ENCODE data around the gene FRMD4B. TPM values are rescaled to one million over a fixed set of nuclear protein-coding genes. Genes with fewer than 3 reads are reported as not detected.

The FRMD4B gene
- total and polyA plus RNA-seq, 10 of the 15 experiments (the other 5 are each of a cell fraction or from before 2014, with no cell fraction given), result 3.9 to 11.4 (median 8.0) TPM

GRCh38 chr3:69218079-69218478 is 167.8 kb downstream of the FRMD4B start (continued):
- TF ChIP-seq EGR1 (IDR thresholded peaks at IDR 0.05; ENCODE audit: borderline replicate concordance in 1 of 2, low read depth in 2 of 2, low read length in 2 of 2), result no peak

DNA sequence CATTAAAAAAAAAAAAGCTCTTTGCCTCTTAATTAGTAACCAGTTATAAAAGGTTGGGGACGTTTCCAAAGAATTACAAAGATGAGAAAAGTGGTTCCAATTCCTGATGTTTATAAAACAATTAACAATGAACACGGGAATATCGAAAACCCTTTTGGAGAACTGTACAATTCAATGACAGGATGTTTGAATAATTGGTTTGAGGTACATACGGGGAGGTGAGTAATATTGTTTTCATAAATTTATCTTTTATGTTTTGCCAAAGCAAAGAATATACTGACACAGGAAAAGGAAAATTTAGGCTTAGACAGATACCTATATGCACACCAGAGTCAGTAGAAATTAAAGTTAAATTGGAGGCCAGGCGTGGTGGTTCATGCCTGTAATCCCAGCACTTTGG is 168.9 kb downstream of the FRMD4B start:
- no peak for ATAC-seq
- intact Hi-C loops (cut with micrococcal nuclease; ENCODE audit: unreplicated experiment) (no loop called here), in situ Hi-C loops (cut with MboI) (no loop called here)
- Histone ChIP-seq H3K27ac (ENCODE audit: control insufficient read depth, insufficient read depth) (no peak overlapping the region), H3K4me3 (no peak overlapping the region), H4K20me1 (ENCODE audit: control insufficient read depth, insufficient read depth) (no peaks in the 10 kb centered on the region), H3K79me2 (ENCODE audit: control insufficient read depth, insufficient read depth, low read length) (no peaks in the 10 kb centered on the region), H3K4me2 (ENCODE audit: control insufficient read depth, insufficient read depth) (no peak overlapping the region), H3K27me3 (replicated peaks in 1 of 2; ENCODE audit: control insufficient read depth in 2 of 2, insufficient read depth in 2 of 2, low read length in 1 of 2) (no peaks in the 10 kb centered on the region), H3K36me3 (ENCODE audit: control insufficient read depth in 2 of 2, insufficient read depth in 2 of 2, low read length in 1 of 2) (no peaks in the 10 kb centered on the region), H3K9me3 (replicated peaks; ENCODE audit: control insufficient read depth, insufficient read depth, low read length) (no peaks in the 10 kb centered on the region), H2AFZ (ENCODE audit: control insufficient read depth, low read depth, low read length) (no peak overlapping the region), H3K4me1 (ENCODE audit: control insufficient read depth, insufficient read depth, low read length) (no peaks in the 10 kb centered on the region), H3K9ac (ENCODE audit: control insufficient read depth, insufficient read depth, low read length) (no peak overlapping the region)
- no peak for DNase-seq (ENCODE audit: low read depth, low spot score)
- WGBS (ENCODE audit: insufficient coverage, insufficient replicate concordance, low lambda C conversion rate, missing lambda C conversion rate), result 10% methylated on average over 5 of the region's 5 CpGs
- BruUV-seq (replicated peaks), result no TSS peak
- ChIA-PET RAD21 (ENCODE audit: unreplicated experiment) (no interaction called here), POLR2A (no interaction called here), CTCF (interaction anchor here (1.1 to 1.6 kb wide), 3 partner anchors 16 to 89 kb away, joined by 3 to 4 read pairs (median 3); no protein-coding TSS in a partner anchor), SMC1A (ENCODE audit: uncharacterized antibody, unreplicated experiment) (interaction anchor here (0.5 to 1.9 kb wide), 7 partner anchors 8 to 209 kb away, joined by 3 to 5 read pairs (median 3); no protein-coding TSS in a partner anchor)
- FAIRE-seq, result no peak
- TF ChIP-seq TARDBP (IDR thresholded peaks at IDR 0.05; ENCODE audit: borderline replicate concordance) (no peak), TBL1XR1 (IDR thresholded peaks at IDR 0.05; ENCODE audit: low read depth, low read length) (no peak), DPF2 (IDR thresholded peaks at IDR 0.05) (no peak), WRNIP1 (IDR thresholded peaks at IDR 0.05; ENCODE audit: borderline replicate concordance, low read depth, low read length) (no peak), SMARCA5 (IDR thresholded peaks at IDR 0.05) (no peak), KAT2A (conservative IDR thresholded peaks at IDR 0.05; ENCODE audit: control insufficient read depth, low read depth, low read length) (no peak), NBN (IDR thresholded peaks at IDR 0.05) (no peak), SMAD1 (IDR thresholded peaks at IDR 0.05; ENCODE audit: low read depth, partially characterized antibody) (no peak), SUPT20H (IDR thresholded peaks at IDR 0.05; ENCODE audit: borderline replicate concordance, control insufficient read depth, low read depth, low read length) (no peak), SMAD5 (IDR thresholded peaks at IDR 0.05; ENCODE audit: low read depth) (no peak), RAD21 (IDR thresholded peaks at IDR 0.05; ENCODE audit: insufficient read depth, low read depth, low read length) (no peak), YBX1 (IDR thresholded peaks at IDR 0.05) (no peak), SP1 (IDR thresholded peaks at IDR 0.05; ENCODE audit: low read depth, low read length) (no peak), NRF1 (conservative IDR thresholded peaks at IDR 0.05; ENCODE audit: low read depth, low read length) (no peak), YY1 (IDR thresholded peaks at IDR 0.05; ENCODE audit: low read depth, low read length) (no peak), BCL3 (IDR thresholded peaks at IDR 0.05; ENCODE audit: borderline replicate concordance, insufficient read depth, low read depth, low read length, poor library complexity, severe bottlenecking) (no peak)
